Measurements from ENCODE around the gene NPHP4. TPM values are rescaled to one million over a fixed set of nuclear protein-coding genes. Genes with fewer than 3 reads are reported as not detected.

Gene NPHP4
- total RNA-seq, 1 donor from 2014 or later: 7.7 TPM

DNA sequence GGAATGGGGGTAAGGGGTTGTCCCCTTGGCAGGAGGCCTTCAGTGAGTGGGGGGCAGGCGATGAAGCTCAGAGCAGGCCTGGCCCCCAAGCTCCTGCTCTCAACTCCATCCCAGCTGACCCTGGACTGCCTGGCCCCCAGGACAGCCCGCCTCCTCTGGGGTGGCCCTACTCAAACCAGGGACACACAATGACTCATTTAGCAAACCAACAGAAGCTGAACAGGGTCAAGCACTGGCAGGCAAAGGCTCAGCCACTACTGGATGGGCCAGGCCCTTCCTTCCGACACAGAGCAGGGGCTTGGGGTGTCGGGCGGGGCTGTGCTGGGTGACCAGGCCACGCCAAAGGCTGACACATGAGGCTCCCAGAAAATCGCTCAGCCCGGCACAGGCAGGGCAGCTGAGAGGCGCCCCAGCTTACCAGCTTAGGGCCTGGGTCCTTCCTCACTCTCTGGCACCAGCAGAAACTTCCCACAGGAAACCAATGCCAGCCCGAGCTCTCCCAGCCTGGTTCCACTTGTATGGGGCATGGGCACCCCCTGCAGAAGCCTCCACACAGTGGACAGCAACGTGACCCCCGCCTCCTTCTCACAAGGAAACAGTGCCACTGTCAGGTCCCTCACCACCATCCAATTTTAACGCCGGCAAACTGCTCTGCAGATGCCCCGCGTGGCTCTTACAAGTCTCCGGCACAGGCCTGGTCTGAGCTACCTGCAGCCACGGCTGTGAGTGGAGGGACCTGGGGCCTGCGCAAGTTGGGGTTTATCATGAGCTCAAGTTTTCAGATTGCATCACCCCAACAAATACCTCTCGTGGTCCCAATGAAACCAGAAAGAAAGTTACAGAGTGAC, 114.3 kb downstream of the NPHP4 start:
- no peak for DNase-seq

DNA sequence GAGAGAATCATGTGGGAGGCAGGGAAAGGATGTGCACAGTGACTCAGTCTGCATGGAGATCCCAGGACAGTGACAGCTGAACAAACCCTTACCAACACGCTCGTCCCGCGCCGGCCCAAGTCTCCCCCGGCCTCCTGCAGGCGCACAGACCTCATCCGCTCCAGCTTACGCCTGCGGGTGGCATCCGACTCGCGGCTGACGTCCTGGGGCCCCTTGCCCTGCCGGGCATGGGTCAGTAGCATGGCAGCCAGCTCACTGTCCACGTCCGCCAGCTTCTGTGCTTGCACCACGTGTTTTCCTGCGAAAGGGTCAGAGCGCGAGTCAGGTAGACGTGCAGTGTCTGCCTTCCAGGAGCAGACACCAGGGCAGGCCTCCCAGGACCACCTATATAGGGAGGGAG, 115.2 kb downstream of the NPHP4 start:
- no peak for DNase-seq

DNA sequence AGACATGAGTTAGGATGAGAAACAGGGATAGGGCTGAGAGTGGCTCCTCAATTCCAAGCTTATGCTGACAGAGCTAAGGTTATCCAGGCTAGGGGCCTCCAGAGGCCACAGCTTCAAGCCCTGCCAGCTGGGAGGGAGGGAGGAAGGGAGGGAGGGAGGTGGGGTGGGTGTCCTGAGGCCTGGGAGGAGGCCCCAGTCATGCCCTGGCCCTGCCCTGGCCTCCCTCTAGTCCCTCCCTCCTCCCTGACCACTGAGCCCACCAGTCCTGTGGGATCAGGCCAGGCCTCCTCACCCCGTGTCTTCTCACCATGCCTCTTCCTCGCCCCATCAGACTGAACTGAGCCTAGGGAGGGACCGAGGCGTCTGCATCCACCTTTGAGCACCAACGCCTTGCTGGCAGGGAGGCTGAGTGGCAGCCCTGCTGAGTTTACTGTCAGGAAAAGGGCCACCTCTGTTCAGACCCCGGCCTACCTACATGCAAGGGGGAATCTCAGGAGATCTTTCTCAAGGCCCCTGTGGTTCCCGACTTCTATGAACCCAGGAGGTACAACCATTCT, 116.1 kb downstream of the NPHP4 start:
- DNase-seq: no peak

DNA sequence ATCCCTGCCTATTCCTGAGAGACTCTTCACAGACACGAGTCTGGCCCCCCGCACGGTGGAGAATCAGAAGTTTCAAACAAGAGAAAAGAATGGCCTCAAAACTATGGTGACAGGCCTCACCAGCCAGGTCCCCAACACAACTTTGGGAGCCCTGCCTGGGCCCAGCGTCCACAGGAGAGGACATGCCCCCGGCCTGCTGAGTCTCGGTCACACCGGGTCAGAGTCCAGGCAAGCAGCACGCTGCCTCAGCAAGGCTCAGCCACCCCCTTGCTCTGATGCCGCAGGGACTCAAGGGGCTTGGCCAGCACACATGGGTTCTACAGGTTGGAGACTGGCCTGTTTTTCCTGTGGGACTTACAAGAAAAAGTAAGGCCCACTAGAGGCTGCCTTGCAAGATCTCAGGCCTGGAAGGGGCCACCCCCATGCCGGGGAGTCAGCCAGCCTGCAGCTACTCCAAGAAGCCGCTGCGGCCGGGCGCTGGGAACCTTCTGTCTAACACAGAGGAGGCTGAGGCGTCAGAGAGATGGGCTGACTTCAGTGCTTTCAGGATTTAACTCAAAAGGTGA, 116.8 kb downstream of the NPHP4 start:
- DNase-seq: no peak

DNA sequence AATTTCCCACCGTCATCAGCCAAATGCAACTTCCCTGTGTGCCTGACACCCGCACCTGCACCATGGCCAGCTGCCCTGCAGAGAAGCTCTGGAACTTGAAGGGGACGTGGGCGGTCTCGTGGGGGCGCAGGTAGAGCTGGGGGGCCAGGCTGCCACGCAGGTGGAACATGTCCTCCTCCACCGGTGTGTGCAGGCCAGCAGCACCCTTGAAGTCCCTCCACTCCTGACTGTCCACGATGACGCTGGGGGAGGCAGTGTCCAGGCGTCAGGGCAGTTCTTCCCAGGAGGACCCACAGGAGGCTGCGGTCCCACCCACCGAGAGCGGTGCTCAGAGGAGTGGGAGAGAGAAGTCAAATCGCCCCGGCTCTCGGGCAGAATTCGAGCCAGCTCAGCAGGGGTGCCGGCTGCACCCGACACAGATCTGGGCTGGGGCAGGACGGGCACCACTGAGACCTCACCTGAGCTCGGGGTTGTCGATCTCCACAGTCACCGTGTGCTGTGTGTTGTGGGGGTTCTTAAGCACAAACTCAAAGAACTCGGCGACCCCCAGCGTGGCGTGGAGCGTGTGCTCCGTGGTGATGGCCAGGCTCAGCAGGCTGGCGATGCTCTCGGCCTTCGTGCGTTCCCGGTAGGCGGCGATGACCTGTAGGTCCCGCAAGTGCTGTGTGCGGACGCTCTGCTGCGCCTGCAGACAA, 117.7 kb downstream of the NPHP4 start:
- no peak for DNase-seq

DNA sequence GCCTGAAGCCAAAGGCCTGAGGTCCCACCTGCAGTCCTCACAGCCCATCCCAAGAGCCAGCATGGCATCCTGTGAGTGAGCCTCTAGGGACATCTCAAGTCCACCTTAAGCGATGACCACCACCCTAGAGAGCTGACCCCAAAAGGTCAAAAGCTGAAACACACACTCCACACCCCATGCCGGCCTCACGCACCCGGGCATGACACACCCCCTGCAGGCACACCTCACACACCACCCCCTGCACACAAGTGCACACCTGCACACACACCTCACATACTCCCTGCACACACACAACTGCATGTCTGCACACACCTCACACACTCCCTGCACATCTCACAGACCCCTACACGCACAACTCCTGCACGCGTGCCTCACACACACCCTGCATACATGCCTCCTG, 118.7 kb downstream of the NPHP4 start:
- DNase-seq: no peak

DNA sequence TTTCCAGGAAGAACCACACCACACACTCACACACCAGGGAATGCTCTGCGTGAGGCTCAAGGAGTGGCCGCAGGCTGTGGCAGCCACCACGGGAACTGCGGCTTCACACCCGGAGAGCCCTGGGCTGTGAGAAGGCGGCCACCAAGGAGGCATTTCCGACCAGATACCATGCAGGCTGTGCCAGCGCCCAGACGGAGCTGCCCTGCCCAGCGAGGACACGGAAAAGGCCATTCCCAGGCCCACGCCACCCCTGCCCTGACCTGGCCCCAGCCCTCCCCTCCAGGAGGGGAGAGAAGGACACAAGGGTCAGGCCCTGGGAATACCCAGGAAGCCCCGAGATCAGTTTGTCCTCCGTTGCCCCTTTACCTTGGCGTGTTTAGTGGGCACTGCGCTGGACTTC, 119.3 kb downstream of the NPHP4 start:
- DNase-seq: no peak

DNA sequence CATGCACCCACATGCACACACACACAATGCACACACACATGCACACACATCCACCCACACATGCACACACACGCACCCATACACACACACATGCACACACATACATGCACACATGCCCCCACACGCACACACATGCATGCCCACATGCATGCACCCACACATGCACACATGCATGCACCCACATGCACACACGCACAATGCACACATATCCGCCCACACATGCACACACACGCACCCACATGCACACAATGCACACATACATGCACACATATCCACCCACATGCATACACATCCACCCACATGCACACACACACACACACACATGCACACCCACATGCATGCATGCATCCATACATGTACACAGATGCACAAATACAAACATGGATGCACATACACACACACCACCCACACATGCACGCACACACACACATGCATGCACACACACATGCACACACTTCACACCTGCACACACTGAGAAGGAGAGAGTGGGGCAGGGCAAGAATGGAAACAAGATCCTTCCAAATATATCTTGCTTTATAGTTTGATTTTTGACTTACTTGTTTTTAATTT, 123.2 kb downstream of the NPHP4 start:
- no peak for DNase-seq

DNA sequence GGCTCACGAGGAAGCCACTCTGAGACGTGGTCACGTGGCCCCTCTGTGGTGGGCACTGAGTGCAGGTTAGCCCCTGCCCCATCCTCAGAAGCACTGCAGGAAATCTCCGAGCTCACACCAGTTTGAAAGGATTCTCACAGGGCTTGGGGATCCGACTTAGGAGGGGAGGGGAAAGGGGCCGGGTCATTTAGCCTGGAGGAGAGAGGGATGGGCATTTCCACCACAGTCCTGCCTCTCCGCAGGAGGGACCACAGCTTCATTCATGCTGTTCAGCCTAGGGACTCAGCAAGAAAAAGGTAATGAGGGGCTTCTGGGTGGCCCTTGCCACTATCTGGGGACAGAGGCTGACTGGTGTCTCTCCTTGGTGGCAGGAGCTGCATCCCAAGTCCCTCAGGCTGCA, 126.5 kb downstream of the NPHP4 start:
- DNase-seq: no peak

DNA sequence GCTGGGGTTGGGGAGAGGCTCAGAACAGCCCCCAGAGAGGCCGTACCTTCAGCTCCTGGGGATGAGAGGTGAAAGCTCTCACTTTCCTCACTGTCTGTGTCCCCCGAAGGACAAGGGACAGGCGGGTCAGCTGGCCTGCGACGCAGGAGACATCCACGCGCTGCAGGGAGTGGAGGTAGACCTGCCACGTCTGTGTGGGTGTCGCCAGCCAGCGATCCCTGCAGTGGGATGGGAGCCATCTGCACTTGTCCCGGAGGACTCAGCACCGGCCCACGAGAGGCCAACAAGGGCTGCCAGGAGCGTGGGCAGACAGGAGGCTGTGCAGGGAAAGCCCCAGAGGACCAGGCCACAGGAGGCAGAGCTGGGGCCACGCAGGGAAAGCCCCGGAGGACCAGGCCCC, 127.2 kb downstream of the NPHP4 start:
- no peak for DNase-seq

DNA sequence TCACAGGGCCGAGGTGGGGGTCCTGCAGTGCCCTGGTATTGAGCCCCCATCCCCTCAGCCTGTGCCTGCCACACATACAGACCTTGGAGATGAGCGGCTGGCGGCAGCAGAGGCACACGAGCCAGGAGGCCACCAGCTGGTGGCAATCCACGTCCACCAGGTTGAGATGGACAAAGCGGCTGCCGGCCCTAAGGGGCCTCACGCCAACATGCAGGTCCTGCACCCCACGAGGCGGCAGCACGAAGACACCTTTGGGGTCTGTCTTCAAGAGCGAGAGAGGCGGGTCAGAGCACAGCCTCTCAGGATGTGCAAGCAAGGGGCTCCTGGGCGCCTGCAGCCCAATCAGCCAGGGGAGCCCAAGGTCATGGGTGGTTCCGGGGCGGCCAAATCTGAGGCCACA, 128.0 kb downstream of the NPHP4 start:
- DNase-seq: no peak

DNA sequence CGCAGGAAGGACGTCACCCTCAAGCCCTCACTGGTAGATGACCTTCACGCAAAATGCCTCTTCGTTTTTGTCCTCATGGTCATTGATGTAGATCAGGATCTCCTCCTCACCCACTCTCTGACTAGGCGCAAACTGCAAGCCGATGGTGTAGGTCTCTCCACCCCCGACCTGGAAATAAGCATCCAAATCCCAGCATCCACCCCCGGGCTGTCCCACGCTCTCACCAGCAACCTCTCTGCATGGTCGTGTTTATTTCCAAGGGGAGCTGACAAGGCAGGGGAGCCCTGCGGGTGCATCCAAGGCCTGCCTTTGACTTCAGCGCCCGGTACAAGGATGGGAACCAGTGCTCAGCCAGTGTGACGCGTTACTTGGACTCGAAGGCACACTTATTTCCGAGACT, 129.0 kb downstream of the NPHP4 start:
- no peak for DNase-seq

DNA sequence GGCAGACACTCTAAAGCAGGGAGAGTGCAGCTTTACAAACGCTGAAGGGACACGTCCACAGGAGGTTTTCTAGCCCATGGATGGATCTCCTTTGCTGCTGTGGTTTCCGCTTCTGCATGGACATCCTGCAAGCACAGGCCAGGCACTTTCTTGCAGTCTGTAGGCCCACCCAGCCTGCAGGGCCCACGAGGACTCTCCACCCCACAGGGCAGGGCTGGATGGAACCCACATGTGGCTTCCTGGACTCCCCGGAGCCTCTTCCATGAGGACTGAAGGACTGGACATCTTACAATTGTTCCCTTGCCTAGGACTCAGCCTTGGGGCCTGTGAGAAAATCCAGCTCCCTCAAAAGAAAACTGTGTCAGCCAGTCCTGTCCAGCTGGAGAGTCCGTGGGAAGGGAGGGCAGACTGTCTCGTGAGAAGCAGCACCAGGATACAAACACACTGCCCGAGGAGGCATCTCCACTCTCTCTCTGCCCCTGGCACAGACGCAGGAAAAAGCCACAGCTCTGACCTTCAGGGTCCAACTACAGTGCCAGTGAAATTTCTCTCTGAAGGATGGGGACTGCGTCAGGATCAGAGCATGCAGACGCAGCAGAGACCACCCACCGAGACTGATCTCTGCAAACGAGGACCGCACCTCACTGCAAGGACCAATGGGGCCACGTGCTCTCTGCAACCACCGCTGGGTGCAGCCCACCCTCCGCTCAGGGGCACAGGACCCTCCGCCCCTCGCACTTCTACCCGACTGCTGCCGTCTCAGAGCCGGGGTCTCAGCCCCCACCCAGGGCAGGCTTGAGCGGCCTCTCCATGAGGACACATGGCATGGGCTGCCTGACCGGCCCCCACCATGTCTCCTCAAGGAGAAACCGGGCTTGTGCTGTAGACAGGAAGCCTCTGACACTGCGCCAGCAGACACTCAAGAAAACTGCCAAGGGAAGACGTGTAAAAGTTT, 130.1 kb downstream of the NPHP4 start:
- no peak for DNase-seq

DNA sequence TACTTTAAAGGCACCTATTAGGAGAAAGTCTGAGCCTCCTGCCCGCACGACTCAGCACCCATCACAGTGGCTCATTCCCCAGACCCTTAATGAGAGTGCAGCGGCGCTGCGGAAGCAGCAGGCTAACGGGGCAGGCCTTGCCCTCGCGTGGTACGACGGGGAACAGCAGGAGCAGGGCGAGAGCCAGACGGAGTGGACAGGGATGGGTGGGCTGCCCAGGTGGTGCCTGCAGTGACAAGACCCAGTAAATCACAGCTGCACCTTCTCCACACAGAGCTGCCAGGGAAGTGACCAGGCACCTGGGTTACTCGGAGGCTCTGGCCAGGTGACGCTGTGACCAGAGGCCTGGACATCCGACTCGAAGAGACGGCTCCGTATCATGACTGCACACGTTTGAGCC, 131.9 kb downstream of the NPHP4 start:
- no peak for DNase-seq

DNA sequence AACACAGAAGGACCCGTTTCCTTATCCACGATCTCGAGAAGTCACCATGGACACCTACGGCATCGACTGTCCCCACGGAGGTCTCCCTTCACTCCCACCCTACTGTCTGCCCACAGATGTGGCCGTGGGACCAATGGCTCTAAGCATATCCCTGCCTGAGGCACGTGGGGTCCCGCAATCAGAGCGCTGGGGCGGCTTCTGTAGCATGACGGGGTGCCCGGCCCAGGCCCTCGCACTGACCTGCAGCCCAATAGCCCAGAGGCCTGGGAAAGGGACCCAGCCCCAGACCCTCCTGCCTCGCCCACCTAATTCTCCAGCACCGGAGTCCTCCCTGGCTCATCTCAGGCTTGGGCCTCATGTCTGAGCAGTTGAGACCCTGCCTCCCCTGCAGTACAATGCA, 132.5 kb downstream of the NPHP4 start:
- no peak for DNase-seq

DNA sequence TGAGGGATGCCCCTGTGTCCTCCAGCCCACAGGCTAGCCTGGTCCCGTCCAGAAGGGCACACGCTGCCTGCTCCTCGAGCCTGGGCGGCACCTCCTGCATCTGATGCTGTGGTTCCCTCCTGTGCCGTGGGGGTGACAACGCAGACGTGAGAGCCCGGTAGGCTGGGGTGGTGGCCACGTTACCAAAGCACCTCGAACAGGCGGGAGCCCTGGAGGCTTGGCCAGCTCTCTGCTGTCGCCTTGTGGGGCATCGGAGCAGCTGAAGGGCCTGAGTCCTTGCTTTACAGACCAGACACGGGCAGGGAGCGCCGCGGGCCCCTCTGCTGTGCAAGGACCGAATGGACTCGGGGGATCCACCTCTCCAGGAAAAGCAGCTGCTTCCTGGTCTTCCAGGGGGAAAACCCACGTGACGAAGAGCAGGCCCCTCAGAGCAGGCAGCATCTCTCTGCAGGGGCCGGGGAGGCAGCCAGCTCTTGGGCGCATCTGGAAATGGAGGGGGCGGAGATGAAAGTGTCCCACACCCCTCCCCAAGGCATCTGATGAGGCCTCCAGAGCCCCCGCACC, 133.3 kb downstream of the NPHP4 start:
- no peak for DNase-seq

DNA sequence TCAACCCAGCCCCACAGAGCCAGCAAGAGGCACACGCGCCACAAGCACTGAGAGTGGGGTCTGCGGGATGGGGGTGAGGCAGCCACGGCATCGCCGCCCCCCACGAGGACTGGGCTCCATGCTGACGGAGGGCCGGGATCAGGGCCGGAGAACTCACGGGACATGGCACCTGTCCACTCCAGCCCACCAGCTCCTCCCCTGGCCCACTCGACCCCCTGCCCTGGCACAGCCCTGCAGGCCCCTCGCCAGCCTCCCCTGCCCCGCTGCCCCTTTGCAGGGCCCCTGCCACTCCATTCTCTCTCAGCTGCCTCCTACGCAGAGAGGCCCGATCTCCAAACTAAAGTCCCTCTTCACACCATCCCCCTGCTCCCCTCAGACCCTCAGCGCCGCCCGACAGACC, 134.0 kb downstream of the NPHP4 start:
- no peak for DNase-seq

DNA sequence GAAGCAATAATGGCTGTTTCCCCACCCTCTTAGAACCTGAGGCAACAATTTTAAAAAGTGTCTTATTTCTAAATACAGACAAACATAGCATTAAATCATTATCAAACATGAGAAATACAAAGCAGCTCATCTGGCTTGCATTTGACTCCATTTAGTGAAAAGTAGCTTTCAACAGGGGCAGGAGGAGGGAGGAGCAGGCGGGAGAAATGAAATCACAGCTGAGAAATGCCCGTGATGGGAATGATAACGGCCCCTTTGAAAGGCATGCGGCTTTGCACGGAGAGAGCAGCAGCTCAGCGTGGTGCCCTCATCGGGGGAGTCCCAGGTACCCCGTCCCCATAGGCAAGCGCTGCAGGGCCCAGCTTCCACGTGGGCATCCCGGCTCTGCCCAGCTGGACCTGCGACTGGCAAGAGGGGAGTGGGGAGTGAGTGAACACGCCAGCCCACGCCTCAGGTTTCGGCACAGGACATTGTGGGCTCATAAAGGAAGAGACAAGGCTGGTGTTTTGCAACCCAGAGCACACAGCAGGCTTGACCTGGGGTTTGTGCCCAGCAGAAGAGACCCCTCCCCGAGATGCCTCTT, 134.6 kb downstream of the NPHP4 start:
- DNase-seq: no peak

DNA sequence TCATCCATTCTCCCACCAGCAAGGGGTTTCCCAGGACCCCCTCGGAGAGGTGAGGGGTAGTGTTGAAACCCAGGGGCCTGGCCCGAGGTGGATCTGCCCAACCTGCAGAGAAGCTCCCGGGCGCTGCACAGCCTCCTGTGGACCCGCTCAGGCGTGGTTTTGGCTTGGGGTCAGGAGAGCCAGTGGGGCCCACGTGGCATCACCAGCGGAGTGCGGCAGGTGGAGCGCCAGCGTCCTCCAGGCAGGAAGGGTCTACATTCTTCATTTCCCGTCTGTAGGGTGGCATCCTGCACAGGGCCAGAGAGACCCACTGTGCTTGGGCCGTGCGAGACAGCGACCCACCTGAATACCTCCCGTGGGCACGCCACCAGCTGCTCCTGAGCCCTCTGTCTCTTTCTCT, 135.2 kb downstream of the NPHP4 start:
- DNase-seq: no peak

DNA sequence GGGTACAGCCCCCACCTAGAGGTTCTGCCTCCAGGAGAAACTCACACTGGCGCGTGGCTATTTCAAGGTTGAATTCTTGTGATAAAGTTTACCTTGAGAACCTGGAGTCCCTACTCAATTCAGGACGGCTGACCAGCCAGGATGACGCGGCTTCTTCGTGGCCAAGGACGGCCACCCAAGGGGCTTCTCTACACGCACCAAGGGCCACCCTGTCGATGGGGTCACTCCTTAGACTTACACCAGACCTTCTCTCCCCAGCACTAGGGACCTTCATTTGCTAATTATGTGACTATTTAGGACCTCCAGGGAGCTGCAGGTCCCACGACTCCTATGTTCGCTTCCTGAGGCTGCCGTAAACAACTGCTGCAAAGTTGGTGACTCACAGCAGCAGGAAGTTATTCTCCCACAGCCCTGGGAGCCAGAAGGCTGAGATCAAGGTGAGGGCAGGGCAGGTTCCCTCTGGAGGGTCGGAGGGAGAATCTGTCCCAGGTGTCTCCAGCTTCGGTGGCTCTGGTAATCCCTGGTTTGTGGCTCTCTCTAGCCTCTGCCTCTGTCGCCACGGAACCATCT, 135.9 kb downstream of the NPHP4 start:
- DNase-seq: no peak

All from tongue (tissue), 2 donors.